Suprapubic skin (tissue), 4 donors: ENCODE measurements around the gene ARHGAP35. TPM values are rescaled to one million over a fixed set of nuclear protein-coding genes. Genes with fewer than 3 reads are reported as not detected.

Experiments used
- DNase-seq, 2 donors: peaks; one replicate each; pipeline ENCODE4 v3.0.0-alpha.2; 2019; ENCODE audit warnings: low spot score in 2 of 2
- H3K27ac ChIP-seq: fragments of 200-600 bp; sonication (generic); one replicate; pipeline ENCODE4 v1.5.1; 2019
- H3K27me3 ChIP-seq: fragments of 200-600 bp; sonication (generic); one replicate; pipeline ENCODE4 v1.5.1; 2019
- H3K36me3 ChIP-seq: fragments of 200-600 bp; sonication (generic); one replicate; pipeline ENCODE4 v1.5.1; 2019
- H3K4me1 ChIP-seq: fragments of 200-600 bp; sonication (generic); one replicate; pipeline ENCODE4 v1.5.1; 2019
- H3K4me3 ChIP-seq: fragments of 200-600 bp; sonication (generic); one replicate; pipeline ENCODE4 v1.5.1; 2019; ENCODE audit warnings: mild to moderate bottlenecking
- H3K9me3 ChIP-seq: fragments of 200-600 bp; sonication (generic); one replicate; pipeline ENCODE4 v1.5.1; 2019
- CTCF ChIP-seq, 2 donors: fragments of 200-600 bp in 1 of 2; fragments of 450-650 bp in 1 of 2; sonication (generic) in 1 of 2; IDR thresholded peaks; one replicate each; pipeline ENCODE4 v1.5.1; 2016 to 2019; ENCODE audit warnings: antibody characterized with exemption in 2 of 2, mild to moderate bottlenecking in 1 of 2, moderate library complexity in 1 of 2
- EP300 ChIP-seq: sonication (generic); formaldehyde crosslinking; IDR thresholded peaks from one replicate; pipeline ENCODE4 v1.6.1; 2017; ENCODE audit warnings: antibody characterized with exemption
- POLR2A ChIP-seq, 2 donors: fragments of 450-650 bp; IDR thresholded peaks; one replicate each; pipeline ENCODE4 v1.6.1; 2017; ENCODE audit warnings: antibody characterized with exemption in 2 of 2, mild to moderate bottlenecking in 2 of 2, moderate library complexity in 2 of 2
- POLR2AphosphoS5 ChIP-seq, 3 donors: sonication (generic); formaldehyde crosslinking; IDR thresholded peaks; one replicate each; pipeline ENCODE4 v1.6.1; 2017; ENCODE audit warnings: antibody characterized with exemption in 3 of 3
- WGBS: methylation state at CpG from one replicate; pipeline ENCODE4 v1.1.5; 2018; 5-methylcytosine and 5-hydroxymethylcytosine counted together
- total RNA-seq, 4 donors: library from RNA; depleted of rRNA; stranded (reverse); fragments of >200 nt; gene quantifications; one replicate each; pipeline ENCODE4 v1.1.0, GENCODE V29; 2016

Gene ARHGAP35
- total RNA-seq, result 10 to 100 TPM; 33.9 to 54.2 (median 46.5) TPM

GRCh38 chr19:46860846-46861690 is at the start of gene ARHGAP35:
TSS of gene ARHGAP35 (plus strand) at chr19:46860997. CDS start at chr19:46918676, 57,679 bp downstream.
- 2% methylated on average over 23 of the region's 91 CpGs for WGBS
- TF ChIP-seq CTCF (IDR thresholded peaks at IDR 0.05), result no peak
- no peak for TF ChIP-seq POLR2AphosphoS5 (IDR thresholded peaks at IDR 0.05)
- no peak for TF ChIP-seq POLR2A (IDR thresholded peaks at IDR 0.05)

GRCh38 chr19:46812977-46813838 is 47.6 kb upstream of the ARHGAP35 start:
- TF ChIP-seq POLR2A (IDR thresholded peaks at IDR 0.05) (no peak), POLR2AphosphoS5 (IDR thresholded peaks at IDR 0.05) (no peak), EP300 (no peak), CTCF (IDR thresholded peaks at IDR 0.05) (no peak)
- H3K27ac ChIP-seq, result peak overlapping the region; percentile 33
- 64% methylated on average over 24 of the region's 24 CpGs for WGBS
- peaks cover 5% of the 10 kb centered on the region for H3K4me1 ChIP-seq
- H3K4me3 ChIP-seq, result no peak overlapping the region
- H3K36me3 ChIP-seq, result no peaks in the 10 kb centered on the region
- H3K9me3 ChIP-seq, result no peaks in the 10 kb centered on the region
- no peaks in the 10 kb centered on the region for H3K27me3 ChIP-seq
- no peak for DNase-seq

More at GRCh38 chr19:46860846-46861690, at the start of gene ARHGAP35:
- Histone ChIP-seq H3K36me3 (no peaks in the 10 kb centered on the region), H3K27ac (peak within 1 kb of the TSS; percentile 98), H3K9me3 (no peaks in the 10 kb centered on the region), H3K27me3 (no peaks in the 10 kb centered on the region), H3K4me3 (peak within 1 kb of the TSS; percentile 91), H3K4me1 (peaks cover 61% of the 10 kb centered on the region)
- peak; percentile 79 for DNase-seq

- H3K36me3 ChIP-seq, result no peaks in the 10 kb centered on the region
- no peaks in the 10 kb centered on the region for H3K27me3 ChIP-seq
- peaks cover 5% of the 10 kb centered on the region for H3K4me1 ChIP-seq
- no peaks in the 10 kb centered on the region for H3K9me3 ChIP-seq
- TF ChIP-seq POLR2AphosphoS5 (IDR thresholded peaks at IDR 0.05), result no peak
- TF ChIP-seq POLR2A (IDR thresholded peaks at IDR 0.05), result no peak
- no peak for TF ChIP-seq EP300
- peak overlapping the region; percentile 33 for H3K27ac ChIP-seq
- DNase-seq, result peak in 1 of 2 donors; percentile 75
- H3K4me3 ChIP-seq, result no peak overlapping the region
- 54% methylated on average over 7 of the region's 7 CpGs for WGBS
Measured at GRCh38 chr19:46813839-46814358, 46.9 kb upstream of the ARHGAP35 start.

GRCh38 chr19:46815833-46816627 is 44.8 kb upstream of the ARHGAP35 start:
- Histone ChIP-seq H3K9me3 (no peaks in the 10 kb centered on the region), H3K27me3 (no peaks in the 10 kb centered on the region), H3K36me3 (no peaks in the 10 kb centered on the region), H3K4me1 (peaks cover 17% of the 10 kb centered on the region), H3K27ac (no peak overlapping the region), H3K4me3 (no peak overlapping the region)
- no peak for DNase-seq
- TF ChIP-seq POLR2AphosphoS5 (IDR thresholded peaks at IDR 0.05) (no peak), CTCF (IDR thresholded peaks at IDR 0.05) (no peak), EP300 (no peak), POLR2A (IDR thresholded peaks at IDR 0.05) (no peak)
- 79% methylated on average over 18 of the region's 18 CpGs for WGBS

- WGBS, result 97% methylated on average over 2 of the region's 2 CpGs
- Histone ChIP-seq H3K27me3 (no peaks in the 10 kb centered on the region), H3K4me1 (peaks cover 33% of the 10 kb centered on the region), H3K9me3 (no peaks in the 10 kb centered on the region), H3K27ac (no peak overlapping the region), H3K36me3 (no peaks in the 10 kb centered on the region), H3K4me3 (no peak overlapping the region)
- TF ChIP-seq POLR2AphosphoS5 (IDR thresholded peaks at IDR 0.05) (no peak), POLR2A (IDR thresholded peaks at IDR 0.05) (no peak), EP300 (no peak), CTCF (IDR thresholded peaks at IDR 0.05) (no peak)
- no peak for DNase-seq
Measured at GRCh38 chr19:46818812-46819211, 42.0 kb upstream of the ARHGAP35 start.
